ENCODE measurements around the gene CCNA2. TPM values are rescaled to one million over a fixed set of nuclear protein-coding genes. Genes with fewer than 3 reads are reported as not detected.

The CCNA2 gene
- total RNA-seq, 1 experiment from 2014 or later: 89.2 TPM

DNA sequence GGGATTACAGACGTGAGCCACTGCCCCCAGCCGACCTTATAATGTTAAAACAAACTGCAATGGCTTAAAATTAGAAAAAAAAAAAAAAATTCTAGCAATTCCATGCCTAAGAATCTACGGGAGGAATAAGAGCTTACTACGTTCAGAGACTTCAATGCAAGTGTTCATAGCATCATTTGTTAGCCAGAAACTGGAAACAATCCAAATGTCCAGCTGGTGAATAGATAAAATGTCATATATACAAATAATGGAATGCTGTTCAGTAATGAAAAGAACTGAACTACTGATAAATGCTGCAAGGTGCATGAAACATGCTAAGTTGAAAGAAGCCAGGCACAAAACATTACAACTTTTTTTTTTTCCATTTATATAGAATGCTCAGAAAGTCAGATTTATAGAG, 17.3 kb downstream of the CCNA2 start:
- no peaks in the 10 kb centered on the region for H3K27me3 Mint-ChIP-seq (ENCODE audit: low read depth)
- no peak overlapping the region for H4K5ac ChIP-seq (ENCODE audit: insufficient read length, low read depth, low read length)
- H2BK15ac ChIP-seq (ENCODE audit: low read depth, low read length): no peak overlapping the region
- H3K79me2 ChIP-seq (ENCODE audit: insufficient read depth, low read length): peaks cover 4% of the 10 kb centered on the region; the same call in 1 of the 2 replicates
- no peak overlapping the region for H3K23ac ChIP-seq (ENCODE audit: insufficient read length, low read depth, low read length)
- peaks cover 4 to 12% of the 10 kb centered on the region in 2 experiments for H3K4me1 Mint-ChIP-seq
- no peak overlapping the region for H3K4me2 ChIP-seq (ENCODE audit: insufficient read depth, insufficient read length, low read length)
- no peak overlapping the region for H3K4me3 Mint-ChIP-seq
- H3K27ac ChIP-seq (ENCODE audit: insufficient read length, low read depth, low read length): no peak overlapping the region
- H3K9ac ChIP-seq (ENCODE audit: extremely low read depth, insufficient read length, low read length): no peak overlapping the region
- DNase-seq: no peak
- TF ChIP-seq, protein P1, sequence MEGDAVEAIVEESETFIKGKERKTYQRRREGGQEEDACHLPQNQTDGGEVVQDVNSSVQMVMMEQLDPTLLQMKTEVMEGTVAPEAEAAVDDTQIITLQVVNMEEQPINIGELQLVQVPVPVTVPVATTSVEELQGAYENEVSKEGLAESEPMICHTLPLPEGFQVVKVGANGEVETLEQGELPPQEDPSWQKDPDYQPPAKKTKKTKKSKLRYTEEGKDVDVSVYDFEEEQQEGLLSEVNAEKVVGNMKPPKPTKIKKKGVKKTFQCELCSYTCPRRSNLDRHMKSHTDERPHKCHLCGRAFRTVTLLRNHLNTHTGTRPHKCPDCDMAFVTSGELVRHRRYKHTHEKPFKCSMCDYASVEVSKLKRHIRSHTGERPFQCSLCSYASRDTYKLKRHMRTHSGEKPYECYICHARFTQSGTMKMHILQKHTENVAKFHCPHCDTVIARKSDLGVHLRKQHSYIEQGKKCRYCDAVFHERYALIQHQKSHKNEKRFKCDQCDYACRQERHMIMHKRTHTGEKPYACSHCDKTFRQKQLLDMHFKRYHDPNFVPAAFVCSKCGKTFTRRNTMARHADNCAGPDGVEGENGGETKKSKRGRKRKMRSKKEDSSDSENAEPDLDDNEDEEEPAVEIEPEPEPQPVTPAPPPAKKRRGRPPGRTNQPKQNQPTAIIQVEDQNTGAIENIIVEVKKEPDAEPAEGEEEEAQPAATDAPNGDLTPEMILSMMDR (conservative IDR thresholded peaks at IDR 0.05): no peak
- H3K9me3 Mint-ChIP-seq: no peaks in the 10 kb centered on the region
- H3K18ac ChIP-seq (ENCODE audit: insufficient read length, low read depth, low read length): no peak overlapping the region
- no peak overlapping the region for H4K91ac ChIP-seq (ENCODE audit: insufficient read length, low read depth, low read length)
- H3K27me3 ChIP-seq (ENCODE audit: insufficient read depth, low read length): no peaks in the 10 kb centered on the region
- H3K14ac ChIP-seq (ENCODE audit: insufficient read depth, low read length): no peak overlapping the region
- H4K8ac ChIP-seq (replicated peaks; ENCODE audit: insufficient read length, low read depth, low read length): no peak overlapping the region
- no peak overlapping the region for H2BK20ac ChIP-seq (ENCODE audit: low read depth, low read length, poor library complexity, severe bottlenecking)
- H3K4me1 ChIP-seq (ENCODE audit: insufficient read depth, low read length): no peaks in the 10 kb centered on the region
- H3K79me1 ChIP-seq (ENCODE audit: insufficient read depth, low read depth, low read length, poor library complexity, severe bottlenecking): no peaks in the 10 kb centered on the region
- no peak overlapping the region for H2AFZ ChIP-seq (ENCODE audit: low read length)
- no peak overlapping the region for H2BK12ac ChIP-seq (ENCODE audit: insufficient read length, low read depth, low read length)
- WGBS (ENCODE audit: extremely low coverage, insufficient read length, low lambda C conversion rate): no CpG with 5 or more reads among the region's 4 CpGs
- no peak overlapping the region for H2BK120ac ChIP-seq (ENCODE audit: low read depth, low read length, poor library complexity, severe bottlenecking)
- H3T11ph ChIP-seq (ENCODE audit: low read length): no peak overlapping the region
- no peaks in the 10 kb centered on the region for H4K20me1 ChIP-seq (ENCODE audit: control insufficient read depth, insufficient read depth, insufficient read length)
- peaks cover 37 to 85% (median 73%) of the 10 kb centered on the region in 3 experiments for H3K36me3 Mint-ChIP-seq (ENCODE audit: insufficient read depth in 1 of 3, low read depth in 3 of 3)
- H3K4ac ChIP-seq (ENCODE audit: low read depth, low read length): no peak overlapping the region
- no peak overlapping the region for H2AK5ac ChIP-seq (ENCODE audit: insufficient read length, low read length)
- no peak overlapping the region for H2BK5ac ChIP-seq (ENCODE audit: insufficient read length, low read length)
- no peaks in the 10 kb centered on the region for H3K9me3 ChIP-seq (ENCODE audit: control insufficient read depth, low read depth, low read length)
- H3K56ac ChIP-seq (ENCODE audit: insufficient read length, low read depth, low read length): no peak overlapping the region
- no peak overlapping the region for H3K27ac Mint-ChIP-seq
- peaks cover 3% of the 10 kb centered on the region for H3K23me2 ChIP-seq (ENCODE audit: insufficient read length, low read depth, low read length, poor library complexity, severe bottlenecking)

Measured in H9 (cell line).